ENCODE results near the gene ZCCHC2. TPM values are rescaled to one million over a fixed set of nuclear protein-coding genes. Genes with fewer than 3 reads are reported as not detected.

The ZCCHC2 gene
- total RNA-seq, 1 experiment from 2014 or later: 43.5 TPM

DNA sequence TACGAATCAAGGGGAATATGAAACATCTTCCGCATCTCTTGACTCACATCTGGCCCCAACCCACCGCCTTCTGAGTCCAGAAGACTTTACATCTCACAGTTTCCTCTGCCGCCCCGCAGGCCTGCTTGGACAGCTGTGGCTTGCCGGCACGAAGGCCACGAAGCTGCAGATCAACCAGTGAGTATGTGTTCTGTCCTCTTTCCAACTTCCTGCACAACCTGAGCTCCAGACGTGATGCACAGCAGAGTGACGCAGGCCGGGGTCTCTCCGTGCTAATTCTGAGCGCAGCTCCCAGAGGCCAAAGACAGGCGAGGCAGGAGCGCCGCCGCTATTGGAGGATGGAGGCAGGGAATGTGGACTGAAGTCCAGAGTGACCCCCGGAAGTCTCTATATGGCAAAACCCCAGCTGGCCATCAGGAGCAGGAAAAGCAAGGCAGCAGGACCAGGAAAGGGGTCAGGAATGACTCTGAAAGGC is 93.5 kb downstream of the ZCCHC2 start:
- no peaks in the 10 kb centered on the region for H3K36me3 Mint-ChIP-seq (ENCODE audit: insufficient read depth, unreplicated experiment)
- CTCF ChIA-PET: no interaction called here
- no peak overlapping the region for H3K4me3 Mint-ChIP-seq (ENCODE audit: low read depth, unreplicated experiment)
- no peaks in the 10 kb centered on the region for H3K9me3 Mint-ChIP-seq (ENCODE audit: low read depth, unreplicated experiment)
- TF ChIP-seq, protein P1, sequence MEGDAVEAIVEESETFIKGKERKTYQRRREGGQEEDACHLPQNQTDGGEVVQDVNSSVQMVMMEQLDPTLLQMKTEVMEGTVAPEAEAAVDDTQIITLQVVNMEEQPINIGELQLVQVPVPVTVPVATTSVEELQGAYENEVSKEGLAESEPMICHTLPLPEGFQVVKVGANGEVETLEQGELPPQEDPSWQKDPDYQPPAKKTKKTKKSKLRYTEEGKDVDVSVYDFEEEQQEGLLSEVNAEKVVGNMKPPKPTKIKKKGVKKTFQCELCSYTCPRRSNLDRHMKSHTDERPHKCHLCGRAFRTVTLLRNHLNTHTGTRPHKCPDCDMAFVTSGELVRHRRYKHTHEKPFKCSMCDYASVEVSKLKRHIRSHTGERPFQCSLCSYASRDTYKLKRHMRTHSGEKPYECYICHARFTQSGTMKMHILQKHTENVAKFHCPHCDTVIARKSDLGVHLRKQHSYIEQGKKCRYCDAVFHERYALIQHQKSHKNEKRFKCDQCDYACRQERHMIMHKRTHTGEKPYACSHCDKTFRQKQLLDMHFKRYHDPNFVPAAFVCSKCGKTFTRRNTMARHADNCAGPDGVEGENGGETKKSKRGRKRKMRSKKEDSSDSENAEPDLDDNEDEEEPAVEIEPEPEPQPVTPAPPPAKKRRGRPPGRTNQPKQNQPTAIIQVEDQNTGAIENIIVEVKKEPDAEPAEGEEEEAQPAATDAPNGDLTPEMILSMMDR (IDR thresholded peaks at IDR 0.05; ENCODE audit: unreplicated experiment): no peak
- BruUV-seq (replicated peaks): no TSS peak
- H3K27me3 Mint-ChIP-seq (ENCODE audit: unreplicated experiment): peaks cover 56% of the 10 kb centered on the region
- H3K27ac Mint-ChIP-seq (ENCODE audit: unreplicated experiment): no peak overlapping the region
- H3K4me1 Mint-ChIP-seq (ENCODE audit: low read depth, unreplicated experiment): no peaks in the 10 kb centered on the region
- intact Hi-C loops (cut with micrococcal nuclease; ENCODE audit: unreplicated experiment): no loop called here
- no peak for DNase-seq

DNA sequence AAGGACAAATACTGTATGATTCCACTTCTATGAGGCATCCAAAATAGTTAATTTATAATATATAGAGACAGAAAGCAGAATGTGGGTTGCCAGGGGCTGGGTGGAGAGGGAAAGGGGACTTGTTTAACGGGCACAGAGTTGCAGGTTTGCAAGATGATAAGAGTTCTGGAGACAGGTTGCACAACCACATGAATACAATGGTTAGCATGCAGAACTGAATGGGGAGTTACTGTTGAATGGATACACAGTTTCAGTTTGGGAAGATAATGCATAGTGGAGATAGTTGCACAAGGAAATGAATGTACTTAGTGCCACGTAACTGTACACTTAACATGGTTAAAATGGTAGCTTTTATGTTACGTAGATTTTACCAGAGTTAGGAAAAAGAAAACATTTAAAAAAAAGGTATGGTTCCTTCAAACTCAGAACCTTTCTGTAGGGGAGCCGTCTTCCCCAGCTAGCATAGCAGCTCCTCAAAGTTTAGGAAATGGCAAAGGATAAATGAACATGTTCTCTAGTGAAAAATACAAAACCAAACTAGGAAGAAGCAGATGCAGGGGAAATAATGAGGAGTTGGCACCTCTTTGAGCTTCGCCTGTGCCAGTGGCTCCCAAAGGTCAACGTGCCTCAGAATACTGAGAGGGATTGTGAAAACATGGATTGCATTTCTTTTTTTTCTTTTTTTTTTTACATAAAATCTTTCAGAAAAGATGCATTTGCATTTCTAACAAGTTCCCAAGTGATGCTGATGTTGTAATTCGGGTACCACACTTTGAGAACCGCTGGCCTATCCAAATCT is 95.2 kb downstream of the ZCCHC2 start:
- BruUV-seq (replicated peaks): no TSS peak
- no peak overlapping the region for H3K4me3 Mint-ChIP-seq (ENCODE audit: low read depth, unreplicated experiment)
- H3K27ac Mint-ChIP-seq (ENCODE audit: unreplicated experiment): no peak overlapping the region
- TF ChIP-seq, protein P1 (IDR thresholded peaks at IDR 0.05; ENCODE audit: unreplicated experiment): no peak
- H3K4me1 Mint-ChIP-seq (ENCODE audit: low read depth, unreplicated experiment): no peaks in the 10 kb centered on the region
- intact Hi-C loops (cut with micrococcal nuclease; ENCODE audit: unreplicated experiment): no loop called here
- no peak for DNase-seq
- peaks cover 42% of the 10 kb centered on the region for H3K27me3 Mint-ChIP-seq (ENCODE audit: unreplicated experiment)
- H3K36me3 Mint-ChIP-seq (ENCODE audit: insufficient read depth, unreplicated experiment): no peaks in the 10 kb centered on the region
- CTCF ChIA-PET: no interaction called here
- no peaks in the 10 kb centered on the region for H3K9me3 Mint-ChIP-seq (ENCODE audit: low read depth, unreplicated experiment)

DNA sequence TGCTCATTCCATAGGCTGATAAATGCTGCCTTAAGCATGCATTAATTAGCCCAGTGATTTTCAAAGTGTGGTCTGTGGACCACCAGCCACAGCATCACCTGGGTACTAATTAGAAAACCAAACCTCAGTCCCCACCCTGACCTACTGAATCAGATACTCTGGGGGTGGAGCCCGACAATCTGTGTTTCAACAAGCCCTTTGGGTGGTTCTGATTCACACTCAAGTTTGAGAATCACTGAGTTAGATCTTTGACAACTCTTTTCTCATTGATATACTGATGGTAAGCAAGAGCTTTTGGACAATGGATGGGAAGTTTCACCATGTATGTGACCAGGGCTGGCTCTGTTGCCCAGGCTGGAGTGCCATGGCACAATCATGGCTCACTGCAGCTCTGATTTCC is 95.9 kb downstream of the ZCCHC2 start:
- Mint-ChIP-seq H3K9me3 (ENCODE audit: low read depth, unreplicated experiment) (peaks cover 3% of the 10 kb centered on the region), H3K27ac (ENCODE audit: unreplicated experiment) (no peak overlapping the region), H3K36me3 (ENCODE audit: insufficient read depth, unreplicated experiment) (no peaks in the 10 kb centered on the region), H3K4me3 (ENCODE audit: low read depth, unreplicated experiment) (no peak overlapping the region), H3K27me3 (ENCODE audit: unreplicated experiment) (peaks cover 35% of the 10 kb centered on the region), H3K4me1 (ENCODE audit: low read depth, unreplicated experiment) (no peaks in the 10 kb centered on the region)
- CTCF ChIA-PET: interaction anchor here (0.7 kb wide), 1 partner anchor 30 kb away, joined by 3 read pairs; no protein-coding TSS in a partner anchor
- TF ChIP-seq, protein P1 (IDR thresholded peaks at IDR 0.05; ENCODE audit: unreplicated experiment): no peak
- no peak for DNase-seq
- BruUV-seq (replicated peaks): no TSS peak
- intact Hi-C loops (cut with micrococcal nuclease; ENCODE audit: unreplicated experiment): no loop called here

DNA sequence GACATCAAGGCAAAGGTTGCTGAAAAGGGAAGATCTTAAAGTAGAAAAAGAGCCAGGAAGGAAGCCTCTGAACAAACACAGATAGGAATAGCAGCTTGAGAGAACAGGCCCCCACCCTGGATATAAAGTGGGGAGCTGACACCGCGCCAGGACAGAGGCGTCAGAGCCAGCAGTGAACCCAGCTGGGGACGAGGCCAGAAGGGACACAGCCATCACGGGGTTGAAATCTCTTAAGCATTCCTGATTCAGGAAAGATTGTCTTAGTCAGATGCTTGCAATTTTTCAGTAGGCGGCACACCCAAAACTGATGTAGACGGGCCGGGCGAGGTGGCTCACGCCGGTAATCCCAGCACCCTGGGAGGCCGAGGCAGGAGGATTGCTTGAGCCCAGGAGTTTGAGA is 98.7 kb downstream of the ZCCHC2 start:
- no peaks in the 10 kb centered on the region for H3K36me3 Mint-ChIP-seq (ENCODE audit: insufficient read depth, unreplicated experiment)
- DNase-seq: no peak
- H3K4me3 Mint-ChIP-seq (ENCODE audit: low read depth, unreplicated experiment): no peak overlapping the region
- peaks cover 3% of the 10 kb centered on the region for H3K9me3 Mint-ChIP-seq (ENCODE audit: low read depth, unreplicated experiment)
- H3K4me1 Mint-ChIP-seq (ENCODE audit: low read depth, unreplicated experiment): peaks cover 8% of the 10 kb centered on the region
- H3K27me3 Mint-ChIP-seq (ENCODE audit: unreplicated experiment): peaks cover 10% of the 10 kb centered on the region
- CTCF ChIA-PET: interaction anchor here (0.7 kb wide), 1 partner anchor 401 kb away, joined by 3 read pairs; no protein-coding TSS in a partner anchor
- intact Hi-C loops (cut with micrococcal nuclease; ENCODE audit: unreplicated experiment): no loop called here
- TF ChIP-seq, protein P1 (IDR thresholded peaks at IDR 0.05; ENCODE audit: unreplicated experiment): no peak
- H3K27ac Mint-ChIP-seq (ENCODE audit: unreplicated experiment): no peak overlapping the region
- no TSS peak for BruUV-seq (replicated peaks)
